Hypothalamus (tissue), 51 donors: ENCODE results near the gene ZBTB39.
"Not testable (repeated sequence)": the region's sequence is repeated elsewhere in the genome, so short reads cannot be mapped to it uniquely, and the experiment has no call there.

Source experiments
- DNase-seq, 51 donors: peaks; one replicate each; lab custom pipeline; 2025; lab: John Stamatoyannopoulos, UW

Gene ZBTB39, protein sequence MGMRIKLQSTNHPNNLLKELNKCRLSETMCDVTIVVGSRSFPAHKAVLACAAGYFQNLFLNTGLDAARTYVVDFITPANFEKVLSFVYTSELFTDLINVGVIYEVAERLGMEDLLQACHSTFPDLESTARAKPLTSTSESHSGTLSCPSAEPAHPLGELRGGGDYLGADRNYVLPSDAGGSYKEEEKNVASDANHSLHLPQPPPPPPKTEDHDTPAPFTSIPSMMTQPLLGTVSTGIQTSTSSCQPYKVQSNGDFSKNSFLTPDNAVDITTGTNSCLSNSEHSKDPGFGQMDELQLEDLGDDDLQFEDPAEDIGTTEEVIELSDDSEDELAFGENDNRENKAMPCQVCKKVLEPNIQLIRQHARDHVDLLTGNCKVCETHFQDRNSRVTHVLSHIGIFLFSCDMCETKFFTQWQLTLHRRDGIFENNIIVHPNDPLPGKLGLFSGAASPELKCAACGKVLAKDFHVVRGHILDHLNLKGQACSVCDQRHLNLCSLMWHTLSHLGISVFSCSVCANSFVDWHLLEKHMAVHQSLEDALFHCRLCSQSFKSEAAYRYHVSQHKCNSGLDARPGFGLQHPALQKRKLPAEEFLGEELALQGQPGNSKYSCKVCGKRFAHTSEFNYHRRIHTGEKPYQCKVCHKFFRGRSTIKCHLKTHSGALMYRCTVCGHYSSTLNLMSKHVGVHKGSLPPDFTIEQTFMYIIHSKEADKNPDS

DNA sequence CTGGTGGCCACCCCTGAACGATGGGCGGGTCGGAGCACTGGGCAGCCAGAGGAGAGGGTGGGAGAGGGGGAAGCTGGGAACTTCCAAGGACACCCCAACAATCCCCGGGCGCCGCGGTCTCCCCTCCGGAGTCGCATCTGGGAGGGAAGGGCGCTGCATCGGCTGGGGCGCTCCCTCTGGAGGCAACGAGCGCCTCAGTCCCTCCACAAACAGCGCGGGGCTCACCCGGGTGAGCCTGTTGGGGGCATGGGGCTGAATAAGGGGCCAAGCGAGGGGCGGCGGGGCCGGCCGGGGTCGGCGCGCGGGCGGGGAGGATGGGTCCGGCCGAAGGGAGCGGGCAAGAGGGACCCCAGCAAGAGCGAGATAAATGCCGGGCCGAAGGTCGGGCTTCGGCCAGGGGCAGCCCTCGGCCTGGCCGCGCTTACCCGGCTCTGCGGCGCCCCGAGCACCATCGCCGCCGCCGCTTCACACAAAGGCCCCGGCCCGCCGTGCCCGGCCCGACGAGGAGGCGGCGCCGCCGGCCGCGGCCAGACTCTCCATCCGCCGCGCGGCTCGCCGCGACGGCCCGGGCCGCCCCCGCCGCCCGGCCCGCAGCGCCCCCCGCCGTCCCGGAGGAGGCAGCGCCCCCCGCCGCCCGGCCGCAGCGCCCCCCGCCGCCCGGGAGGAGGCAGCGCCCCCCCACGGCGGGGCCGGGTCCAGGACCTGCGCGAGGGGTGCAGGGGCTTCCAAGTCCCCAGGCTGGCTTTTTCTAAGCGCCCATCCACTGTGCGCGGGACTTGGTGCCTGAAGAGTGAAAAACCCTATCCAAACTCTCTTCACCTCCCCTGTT lies at the start of gene ZBTB39:
Gene ZBTB39, minus strand, starts transcription at position 567 of the 829 bp plus-strand sequence. CDS start 1,629 bp downstream, outside the sequence.
- peak in 42 of 51 donors; percentile 5 to 76 (median 42) for DNase-seq

DNA sequence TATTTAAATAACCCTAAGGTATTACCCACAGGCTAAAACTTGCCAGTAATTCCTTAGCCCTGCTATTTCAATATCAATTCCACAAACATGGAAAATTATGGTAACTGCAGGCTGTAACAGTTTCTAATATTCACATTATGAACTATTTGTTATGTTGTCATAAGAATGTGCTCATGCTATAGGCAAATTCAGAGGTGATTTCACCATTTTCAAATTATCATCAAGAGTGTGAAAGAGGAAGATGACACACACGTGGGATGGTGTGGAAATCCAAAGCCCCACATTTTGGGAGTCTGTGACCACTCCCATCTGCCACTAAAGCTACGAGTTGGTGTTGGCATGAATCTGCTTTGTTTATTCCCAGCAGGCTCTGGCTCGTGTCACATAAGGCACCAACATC lies 49.5 kb upstream of the ZBTB39 start:
- DNase-seq, result no peak

DNA sequence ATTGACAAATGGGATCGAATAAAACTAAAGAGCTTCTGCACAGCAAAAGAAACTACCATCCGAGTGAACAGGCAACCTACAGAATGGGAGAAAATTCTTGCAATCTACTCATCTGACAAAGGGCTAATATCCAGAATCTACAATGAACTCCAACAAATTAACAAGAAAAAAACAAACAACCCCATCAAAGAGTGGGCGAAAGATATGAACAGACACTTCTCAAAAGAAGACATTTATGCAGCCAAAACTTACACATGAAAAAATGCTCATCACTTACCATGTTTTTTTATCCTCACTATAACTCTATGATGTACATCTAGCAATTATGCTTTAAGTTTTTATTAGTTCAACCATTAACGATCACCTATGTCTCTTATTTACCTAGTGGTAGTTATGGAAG lies 47.6 kb upstream of the ZBTB39 start:
- not testable (repeated sequence) for DNase-seq

DNA sequence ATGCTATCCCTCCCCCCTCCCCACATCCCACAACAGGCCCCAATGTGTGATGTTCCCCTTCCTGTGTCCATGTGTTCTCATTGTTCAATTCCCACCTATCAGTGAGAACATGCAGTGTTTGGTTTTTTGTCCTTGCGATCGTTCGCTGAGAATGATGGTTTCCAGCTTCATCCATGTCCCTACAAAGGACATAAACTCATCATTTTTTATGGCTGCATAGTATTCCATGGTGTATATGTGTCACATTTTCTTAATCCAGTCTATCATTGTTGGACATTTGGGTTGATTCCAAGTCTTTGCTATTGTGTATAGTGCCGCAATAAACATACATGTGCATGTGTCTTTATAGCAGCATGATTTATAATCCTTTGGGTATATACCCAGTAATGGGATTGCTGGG lies 46.8 kb upstream of the ZBTB39 start:
- not testable (repeated sequence) for DNase-seq

DNA sequence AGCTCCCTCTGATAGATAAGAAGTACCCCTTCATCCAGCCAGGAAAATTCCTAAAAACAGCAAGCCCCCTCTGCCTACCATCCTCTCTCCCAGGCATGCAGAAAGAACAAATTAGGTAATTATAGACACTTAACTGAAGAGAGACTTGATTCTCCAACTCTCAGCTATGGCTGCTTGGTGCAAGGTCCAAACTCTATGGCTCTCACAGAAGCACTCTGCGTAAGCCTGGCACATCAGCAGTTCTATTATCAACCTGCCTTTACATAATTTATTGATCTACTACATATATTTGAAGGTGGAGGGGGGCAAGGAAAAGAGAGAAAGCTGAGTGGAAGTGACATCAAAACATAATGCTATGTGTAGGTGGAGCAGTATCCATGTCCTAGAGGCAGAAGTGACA lies 44.7 kb upstream of the ZBTB39 start:
- no peak for DNase-seq

DNA sequence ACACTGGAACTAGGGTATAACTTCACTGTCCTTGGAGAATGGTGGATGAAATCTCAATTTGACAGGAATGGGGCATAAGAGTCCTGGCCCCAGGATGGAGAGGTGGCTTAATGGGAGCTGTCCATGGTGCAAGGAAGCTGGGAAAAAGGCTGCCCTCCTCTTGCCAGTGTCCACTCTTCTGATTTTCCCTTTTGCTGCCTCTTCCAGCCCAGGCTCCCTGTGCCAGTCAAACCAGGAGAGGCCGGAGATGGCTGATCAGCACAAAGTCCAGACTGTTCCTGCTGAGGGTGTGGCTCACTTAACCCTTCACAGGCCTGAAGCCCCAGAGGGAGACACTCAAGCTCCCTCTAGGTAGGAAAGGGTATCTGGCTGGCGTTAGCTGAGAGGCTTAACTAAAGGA lies 43.5 kb upstream of the ZBTB39 start, which contains the start of gene MYO1A:
Gene MYO1A, minus strand, starts transcription at position 240 of the 400 bp plus-strand sequence. CDS start 1,806 bp downstream, outside the sequence.
- no peak for DNase-seq

DNA sequence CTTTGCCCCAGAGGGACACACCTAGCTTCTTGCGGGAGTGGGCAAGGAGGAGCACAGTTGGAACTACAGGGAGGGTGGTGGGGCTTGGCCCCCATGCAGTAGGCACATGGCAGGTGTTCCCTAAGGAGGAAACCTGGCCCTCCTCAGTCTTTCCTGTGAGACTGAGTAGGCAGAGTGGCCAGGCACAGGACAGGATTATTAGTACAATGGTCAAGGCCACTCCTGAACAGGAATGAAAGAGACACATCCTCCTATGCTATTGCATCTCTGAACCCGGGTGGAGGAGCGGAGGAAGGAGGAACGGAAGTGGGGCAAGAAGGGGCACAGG lies 42.7 kb upstream of the ZBTB39 start:
- no peak for DNase-seq

DNA sequence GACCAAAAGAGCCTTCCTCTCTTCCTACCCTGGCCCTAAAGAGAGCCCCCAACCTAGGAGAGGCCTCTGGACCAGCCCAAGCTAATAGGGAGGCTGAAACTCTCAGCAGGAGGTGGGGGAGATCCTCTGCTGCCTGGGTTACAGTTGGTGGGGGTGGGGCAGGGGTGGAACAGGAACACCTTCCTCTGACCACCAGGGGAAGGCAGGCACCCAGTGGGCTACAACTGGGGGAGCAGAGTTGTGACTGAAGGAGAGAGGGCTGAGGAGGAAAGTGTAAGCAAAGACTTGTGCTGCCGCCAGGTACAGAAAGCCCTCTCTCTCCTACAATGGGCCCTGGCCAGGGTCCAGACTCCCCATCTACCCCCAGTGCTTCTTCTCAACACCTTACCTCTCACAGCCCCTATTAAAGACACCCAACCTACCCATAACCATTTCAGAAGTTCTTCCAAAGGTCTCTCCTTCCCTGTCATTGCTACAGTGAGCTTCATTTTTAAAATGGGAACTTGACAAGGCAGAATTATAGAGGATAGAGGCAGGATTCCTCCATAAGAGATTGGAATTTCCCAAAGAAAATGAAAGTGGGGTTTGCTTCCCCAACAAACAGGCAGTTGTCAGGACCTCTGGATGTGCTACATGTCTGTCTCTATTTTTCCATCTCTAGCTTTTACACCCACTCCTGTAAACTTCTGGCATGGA lies 42.2 kb upstream of the ZBTB39 start:
- no peak for DNase-seq

DNA sequence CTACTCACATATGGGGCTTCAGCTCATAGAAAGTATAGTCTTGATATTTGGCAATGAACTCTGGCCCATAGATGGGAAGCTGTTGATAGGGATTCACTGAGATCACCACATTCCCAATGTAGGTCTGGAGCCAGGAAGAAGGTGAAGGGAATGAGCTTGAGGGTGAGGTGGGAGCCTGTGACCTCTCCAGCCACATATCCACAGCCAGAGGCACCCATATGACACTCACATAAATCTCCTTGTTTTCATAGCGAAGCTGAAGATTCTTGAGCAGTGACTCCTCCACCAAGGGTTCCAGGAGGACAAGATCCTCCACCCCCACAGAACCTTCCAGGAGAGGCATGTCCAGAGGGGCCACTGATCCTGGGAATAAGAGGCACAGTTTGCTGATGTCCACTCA lies 41.6 kb upstream of the ZBTB39 start:
- no peak for DNase-seq

DNA sequence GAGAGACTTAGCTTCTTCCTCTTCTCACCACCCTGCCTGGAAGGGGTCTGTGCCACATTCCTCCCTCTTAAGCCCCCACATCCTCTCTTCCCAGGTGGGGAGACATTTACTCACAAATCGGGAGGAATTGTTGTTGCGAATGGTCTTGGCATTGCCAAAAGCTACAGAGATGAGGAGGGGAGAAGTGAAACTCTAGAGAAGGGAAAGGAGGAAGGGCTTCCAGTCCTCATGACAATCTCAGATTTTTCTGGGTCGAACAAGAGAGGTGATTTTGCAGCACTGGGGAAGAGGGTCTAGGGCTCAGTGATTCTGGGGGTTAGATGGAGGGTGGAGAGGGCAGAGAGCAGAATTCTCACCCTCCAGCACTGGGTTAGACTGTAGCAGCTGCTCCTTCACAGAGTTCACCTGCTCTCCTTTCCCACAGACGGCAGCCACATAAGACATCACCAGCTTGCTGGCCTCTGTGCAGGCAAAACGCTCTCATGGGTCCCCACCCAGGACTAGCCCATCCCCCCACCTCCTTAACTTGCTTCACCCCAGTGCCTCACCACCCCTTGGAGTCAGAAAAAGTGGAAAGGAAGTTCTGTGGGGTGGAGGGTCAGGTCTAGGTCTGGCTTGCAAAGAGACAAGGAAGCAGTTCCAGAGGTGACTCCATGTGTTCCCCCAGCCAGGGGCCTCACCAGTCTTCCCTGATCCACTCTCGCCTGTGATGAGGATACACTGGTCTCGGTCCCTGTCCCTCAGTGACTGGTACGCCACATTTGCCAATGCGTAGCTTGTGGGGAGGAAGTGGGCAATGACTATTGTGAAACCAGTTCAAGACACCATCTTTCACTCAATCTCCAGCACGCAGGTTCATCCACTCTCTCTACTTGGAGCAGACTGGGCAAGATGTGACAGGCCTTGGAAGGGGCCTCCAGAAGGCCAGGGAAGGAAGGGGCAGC lies 40.9 kb upstream of the ZBTB39 start:
- DNase-seq, result no peak

DNA sequence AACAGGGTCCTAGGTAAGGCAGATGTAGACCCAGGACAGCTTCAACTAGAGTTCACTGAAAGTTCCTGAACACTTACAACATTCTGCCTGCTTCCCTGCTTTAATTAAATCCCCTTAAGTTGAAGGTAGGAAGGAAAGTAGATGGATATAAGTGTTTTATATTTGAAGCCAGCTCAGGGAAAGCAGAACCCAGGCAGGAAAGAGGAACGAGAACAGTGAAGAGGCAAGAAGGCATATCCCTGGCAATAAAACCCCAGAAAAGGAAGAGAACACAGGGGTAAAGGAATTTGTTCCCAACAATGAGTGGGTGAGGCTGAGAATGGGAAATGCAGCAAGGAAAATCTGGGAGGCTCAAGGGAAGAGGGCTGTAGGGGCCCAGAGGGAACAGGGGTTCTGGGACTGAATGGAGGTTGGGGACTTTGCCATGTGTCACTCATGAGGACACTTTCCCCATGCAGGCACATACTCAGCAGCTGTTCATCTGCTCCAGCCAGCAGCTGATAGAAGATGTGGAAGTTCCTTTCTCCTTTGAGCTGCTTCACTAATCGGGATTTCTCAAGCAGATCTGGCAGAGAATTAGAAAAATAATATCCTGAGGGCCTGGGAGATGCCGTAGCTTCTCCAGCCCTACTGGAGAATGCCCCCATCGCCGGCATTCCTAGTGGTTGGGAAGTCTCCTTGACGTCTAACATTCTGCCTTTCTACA lies 39.9 kb upstream of the ZBTB39 start:
- DNase-seq, result no peak

DNA sequence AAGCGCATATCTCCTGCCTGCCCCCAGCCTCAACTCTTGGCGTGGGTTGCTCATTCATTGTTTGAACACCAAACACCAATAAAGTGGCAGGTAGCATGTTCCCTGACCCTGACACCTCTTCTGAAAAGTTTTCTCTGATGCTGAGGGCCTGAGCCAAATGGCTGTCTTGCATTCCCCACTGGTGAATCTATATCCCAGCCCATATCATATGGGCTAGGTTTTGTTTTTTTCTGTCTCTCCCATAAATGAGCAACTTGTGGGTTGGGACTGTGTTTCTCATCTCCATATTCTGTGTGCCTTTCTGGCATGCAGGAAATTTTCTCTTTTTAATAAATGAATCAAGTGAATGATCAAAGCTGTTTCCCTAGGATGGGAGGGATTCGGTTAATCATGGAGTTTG lies 38.5 kb upstream of the ZBTB39 start:
- no peak for DNase-seq

DNA sequence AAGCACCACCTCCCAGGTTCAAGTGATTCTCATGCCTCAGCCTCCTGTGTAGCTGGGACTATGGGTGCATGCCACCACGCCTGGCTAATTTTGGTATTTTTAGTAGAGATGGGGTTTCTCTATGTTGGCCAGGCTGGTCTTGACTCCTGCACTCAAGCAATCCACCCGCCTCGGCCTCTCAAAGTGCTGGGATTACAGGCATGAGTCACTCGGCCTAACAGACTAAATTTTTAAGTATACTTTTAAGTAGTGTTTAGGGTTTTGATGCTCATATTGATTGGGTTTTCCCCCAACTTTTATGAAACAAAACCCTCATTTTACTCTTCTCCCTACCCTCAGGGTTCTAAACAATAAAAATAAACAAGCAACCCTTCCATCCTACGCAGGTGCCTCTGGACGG lies 38.1 kb upstream of the ZBTB39 start:
- DNase-seq, result no peak

DNA sequence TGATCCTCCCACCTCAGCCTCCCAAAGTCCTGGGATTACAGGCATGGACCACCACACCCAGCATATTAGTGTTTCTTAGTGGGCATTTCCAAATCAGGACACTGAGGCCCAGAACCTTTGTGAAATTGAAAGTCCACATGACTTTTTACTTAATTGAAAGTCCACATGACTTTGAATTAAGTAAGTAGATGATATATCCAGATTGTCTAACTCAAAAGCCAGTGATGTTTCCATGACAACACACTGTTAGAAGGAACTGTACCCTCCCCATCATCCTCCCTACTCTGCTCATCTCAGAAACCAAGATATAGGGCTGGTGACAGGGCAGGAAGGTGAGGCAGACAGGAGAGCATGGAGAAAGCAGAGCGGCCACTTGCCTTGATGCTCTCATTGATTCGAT lies 36.3 kb upstream of the ZBTB39 start:
- no peak for DNase-seq

DNA sequence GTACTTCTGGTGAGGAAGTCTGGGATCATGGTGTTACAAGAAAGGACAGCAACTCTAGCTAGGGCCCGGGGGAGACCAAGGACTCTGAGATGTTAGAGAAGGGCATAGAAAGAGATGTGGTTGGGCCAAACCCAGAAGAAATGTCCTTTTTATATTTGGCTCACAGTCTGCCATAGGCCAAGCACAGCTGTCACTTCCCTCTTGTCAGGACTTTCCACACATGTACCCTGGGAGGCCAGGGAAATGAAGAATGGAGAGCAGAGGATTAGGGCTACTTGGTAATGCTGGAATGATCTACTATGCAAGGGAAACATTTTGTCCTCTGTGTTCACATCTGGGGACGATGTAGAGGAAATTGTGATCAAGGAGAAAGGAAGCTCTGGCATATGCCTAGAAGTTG lies 34.4 kb upstream of the ZBTB39 start:
- no peak for DNase-seq

DNA sequence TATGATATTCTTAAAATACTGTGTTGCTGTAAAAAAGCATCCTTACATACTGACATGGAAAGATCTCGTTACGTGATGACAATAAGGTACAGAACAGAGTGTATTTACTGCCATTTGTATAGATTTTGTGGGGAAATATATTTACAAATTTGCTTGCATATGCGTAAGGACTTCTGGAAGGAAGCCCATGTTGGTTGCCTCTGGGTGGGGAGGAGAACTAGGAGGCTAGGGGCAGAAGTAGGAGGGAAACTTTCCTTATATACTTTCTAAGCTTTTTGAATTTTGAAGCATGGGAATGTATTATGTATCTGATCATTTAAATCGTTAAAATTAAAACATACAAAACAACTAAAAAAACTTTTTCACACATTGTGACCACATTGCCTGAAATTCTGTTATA lies 33.9 kb upstream of the ZBTB39 start:
- DNase-seq, result no peak

DNA sequence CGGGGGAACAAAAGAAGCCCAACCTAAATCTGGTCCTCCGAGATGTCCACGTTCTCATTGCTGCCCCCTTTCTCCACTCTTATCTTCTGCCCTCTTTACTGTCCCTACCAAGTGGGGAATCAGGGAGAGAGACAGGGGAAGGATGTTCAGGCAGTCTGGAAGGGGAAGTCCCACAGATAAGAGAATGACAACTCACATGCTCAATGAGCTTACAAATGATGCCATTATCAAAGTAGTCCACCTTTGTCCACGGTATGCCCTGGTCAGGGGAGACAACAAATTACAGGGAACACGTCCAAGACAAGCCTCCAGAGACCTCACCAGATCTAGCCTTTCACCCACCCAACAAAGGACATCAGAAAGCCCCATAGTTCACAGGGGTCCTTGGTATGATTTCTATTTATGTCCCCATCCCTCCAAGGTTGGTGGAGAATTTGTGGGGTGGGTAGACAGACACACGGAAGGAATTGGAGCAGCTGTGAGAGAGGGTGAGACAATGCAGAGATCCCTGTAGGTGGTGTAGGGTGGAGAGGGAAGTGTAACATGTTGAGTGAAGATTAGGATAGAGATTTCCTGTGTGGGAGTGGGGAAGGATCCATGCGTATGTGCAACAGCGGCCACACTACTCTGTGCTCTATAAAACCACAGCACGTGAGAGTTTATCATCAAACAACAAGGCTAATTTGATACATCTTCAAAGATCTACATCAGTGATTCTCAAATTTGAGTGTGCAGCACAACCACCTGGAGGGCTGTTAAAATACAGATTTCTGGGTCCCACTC lies 32.9 kb upstream of the ZBTB39 start:
- DNase-seq, result no peak

DNA sequence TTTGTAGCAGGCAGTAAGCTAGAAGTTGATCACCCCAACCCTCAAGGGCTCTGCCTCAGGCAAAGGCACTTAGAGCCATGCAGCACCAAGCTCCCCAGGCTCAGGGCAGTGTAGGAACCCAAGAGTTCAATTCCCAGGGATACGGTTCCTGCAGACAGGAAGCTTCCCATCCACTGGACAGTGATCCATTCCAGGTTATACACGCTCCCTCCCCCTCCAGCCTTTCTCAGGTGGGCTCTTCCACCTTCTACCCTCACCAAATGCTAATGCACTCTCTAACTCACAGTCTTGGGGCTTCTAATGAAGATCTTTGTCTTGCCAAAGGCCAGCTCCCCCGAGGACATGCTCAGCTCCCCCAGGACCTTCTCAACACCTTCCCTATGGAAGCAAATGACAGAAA lies 30.9 kb upstream of the ZBTB39 start:
- no peak for DNase-seq
